DND-41 (cell line): Measurements from ENCODE around the gene ATP1A2.

ENCODE experiments used
- CTCF ChIP-seq: IDR thresholded peaks from 2 replicates; pipeline ENCODE4 v1.5.1; 2012; ENCODE audit warnings: borderline replicate concordance, low read length, moderate library complexity, mild to moderate bottlenecking; ENCODE audit not compliant: poor library complexity, severe bottlenecking; ENCODE audit errors: extremely low read depth
- EZH2 ChIP-seq: IDR thresholded peaks from 3 replicates; pipeline ENCODE4 v1.6.1; 2012; ENCODE audit warnings: borderline replicate concordance, low read depth, mild to moderate bottlenecking, moderate library complexity, low read length, inconsistent platforms; ENCODE audit not compliant: severe bottlenecking

- no peak for TF ChIP-seq CTCF
- TF ChIP-seq EZH2, result no peak
Measured at GRCh38 chr1:160168609-160169369, 53.2 kb downstream of the ATP1A2 start.
